GM15510 (cell line): Measurements from ENCODE around the gene RPS3A.

Experiments used
- POLR2A ChIP-seq: IDR thresholded peaks from 3 replicates; pipeline ENCODE4 v1.6.1; 2011; ENCODE audit warnings: borderline replicate concordance; ENCODE audit not compliant: insufficient read length; ENCODE audit errors: extremely low read depth

RPS3A gene

GRCh38 chr4:151104621-151105020 is 5.2 kb downstream of the RPS3A start:
- no peak for TF ChIP-seq POLR2A

- TF ChIP-seq POLR2A = peak; percentile 29
Measured at GRCh38 chr4:151105454-151106032, 6.1 kb downstream of the RPS3A start.

GRCh38 chr4:151107063-151107462 is 7.6 kb downstream of the RPS3A start:
- no peak for TF ChIP-seq POLR2A

GRCh38 chr4:151110236-151110635 is 10.8 kb downstream of the RPS3A start:
- TF ChIP-seq POLR2A = no peak

GRCh38 chr4:151114338-151114737 is 14.9 kb downstream of the RPS3A start:
- TF ChIP-seq POLR2A = no peak

- TF ChIP-seq POLR2A = no peak
Measured at GRCh38 chr4:151114986-151115385, 15.6 kb downstream of the RPS3A start.

- no peak for TF ChIP-seq POLR2A
Measured at GRCh38 chr4:151117371-151117962, 18.0 kb downstream of the RPS3A start.

- no peak for TF ChIP-seq POLR2A
Measured at GRCh38 chr4:151129796-151130195, 30.4 kb downstream of the RPS3A start.

- TF ChIP-seq POLR2A = no peak
Measured at GRCh38 chr4:151133311-151133710, 33.9 kb downstream of the RPS3A start.

- TF ChIP-seq POLR2A = no peak
Measured at GRCh38 chr4:151139814-151140213, 40.4 kb downstream of the RPS3A start.

GRCh38 chr4:151142758-151143157 is 43.3 kb downstream of the RPS3A start:
- TF ChIP-seq POLR2A = no peak

- no peak for TF ChIP-seq POLR2A
Measured at GRCh38 chr4:151143162-151143561, 43.7 kb downstream of the RPS3A start.

GRCh38 chr4:151143811-151144210 is 44.4 kb downstream of the RPS3A start:
- TF ChIP-seq POLR2A = no peak

GRCh38 chr4:151144329-151145072 is 45.1 kb downstream of the RPS3A start:
- TF ChIP-seq POLR2A = no peak

GRCh38 chr4:151147000-151147399 is 47.6 kb downstream of the RPS3A start:
- no peak for TF ChIP-seq POLR2A

GRCh38 chr4:151148261-151148660 is 48.8 kb downstream of the RPS3A start:
- TF ChIP-seq POLR2A = no peak
